Left kidney (tissue), 8 donors: ENCODE results near the gene OR5D13. TPM values are rescaled to one million over a fixed set of nuclear protein-coding genes. Genes with fewer than 3 reads are reported as not detected.

ENCODE experiments used
- DNase-seq: peaks from one replicate; pipeline ENCODE4 v3.0.0-alpha.2; 2013
- long read RNA-seq, 8 donors: transcript quantifications; one replicate each; lab custom pipeline, GENCODE V29; 2026
- polyA plus RNA-seq: library from polyadenylated mRNA; unstranded; fragments of 120-200 nt; gene quantifications from one replicate; pipeline ENCODE4 v1.2.1, GENCODE V29; 2013; ENCODE audit not compliant: insufficient read length

OR5D13 gene
- not detected for polyA plus RNA-seq
- long read RNA-seq, donor 1: 0 reads
- long read RNA-seq, donor 2: 0 reads
- long read RNA-seq, donor 3: 0 reads
- long read RNA-seq, donor 4: 0 reads
- long read RNA-seq, donor 5: 0 reads
- long read RNA-seq, donor 6: 0 reads
- long read RNA-seq, donor 7: 0 reads
- long read RNA-seq, donor 8: 0 reads

GRCh38 chr11:55773138-55773537, at the start of gene OR5D13:
Gene OR5D13 (plus strand): TSS chr11:55773438. CDS start chr11:55773438, 0 bp downstream.
- DNase-seq: no peak

GRCh38 chr11:55726715-55727324, 46.4 kb upstream of the OR5D13 start:
- DNase-seq: no peak

- DNase-seq: no peak
These were observed 40.3 kb upstream of the OR5D13 start for GRCh38 chr11:55732936-55733335.

- no peak for DNase-seq
These were observed 18.4 kb downstream of the OR5D13 start for GRCh38 chr11:55791606-55792005.

- no peak for DNase-seq
These were observed 20.1 kb downstream of the OR5D13 start for GRCh38 chr11:55793321-55793720.

- DNase-seq: no peak
These were observed 22.0 kb downstream of the OR5D13 start, which contains the start of gene OR5D14 for GRCh38 chr11:55795256-55795655. Gene OR5D14 (plus strand): TSS chr11:55795556. CDS start chr11:55795556, 0 bp downstream.

GRCh38 chr11:55806248-55806647, 33.0 kb downstream of the OR5D13 start:
- no peak for DNase-seq

- no peak for DNase-seq
These were observed 37.8 kb downstream of the OR5D13 start, which contains the start of gene OR5L1 for GRCh38 chr11:55811067-55811466. Gene OR5L1 (plus strand): TSS chr11:55811367. CDS start chr11:55811467, 100 bp downstream.

GRCh38 chr11:55819330-55819729, 46.1 kb downstream of the OR5D13 start, which contains the start of gene OR5D18:
Gene OR5D18 (plus strand): TSS chr11:55819630. CDS start chr11:55819630, 0 bp downstream.
- no peak for DNase-seq

Other genes starting within 250 kb of the OR5D13 start
- not detected for gene OR4C15, start 219.0 kb upstream of the OR5D13 start, polyA plus RNA-seq
- gene OR4C16, start 201.3 kb upstream of the OR5D13 start, polyA plus RNA-seq: not detected
- not detected for gene OR4C11, start 165.8 kb upstream of the OR5D13 start, polyA plus RNA-seq
- 0.07 TPM for gene OR4P4, start 138.3 kb upstream of the OR5D13 start, polyA plus RNA-seq
- gene OR4S2, start 125.1 kb upstream of the OR5D13 start, polyA plus RNA-seq: not detected
- not detected for gene OR4C6, start 111.2 kb upstream of the OR5D13 start, polyA plus RNA-seq
- not detected for gene OR5D14, start 22.1 kb downstream of the OR5D13 start, polyA plus RNA-seq
- gene OR5L1, start 37.9 kb downstream of the OR5D13 start, polyA plus RNA-seq: not detected
- not detected for gene OR5D18, start 46.2 kb downstream of the OR5D13 start, polyA plus RNA-seq
- not detected for gene OR5L2, start 53.8 kb downstream of the OR5D13 start, polyA plus RNA-seq
- not detected for gene OR5D16, start 65.3 kb downstream of the OR5D13 start, polyA plus RNA-seq
- gene TRIM51, start 109.9 kb downstream of the OR5D13 start, polyA plus RNA-seq: not detected
- not detected for gene OR5W2, start 141.1 kb downstream of the OR5D13 start, polyA plus RNA-seq
- gene OR5I1, start 163.0 kb downstream of the OR5D13 start, polyA plus RNA-seq: not detected
- gene OR10AG1, start 196.5 kb downstream of the OR5D13 start, polyA plus RNA-seq: not detected
- gene OR5F1, start 221.2 kb downstream of the OR5D13 start, polyA plus RNA-seq: not detected